ENCODE results near the gene CFAP61. TPM values are rescaled to one million over a fixed set of nuclear protein-coding genes. Genes with fewer than 3 reads are reported as not detected.

The CFAP61 gene
- total RNA-seq, 1 experiment from 2014 or later = 0.61 TPM

DNA sequence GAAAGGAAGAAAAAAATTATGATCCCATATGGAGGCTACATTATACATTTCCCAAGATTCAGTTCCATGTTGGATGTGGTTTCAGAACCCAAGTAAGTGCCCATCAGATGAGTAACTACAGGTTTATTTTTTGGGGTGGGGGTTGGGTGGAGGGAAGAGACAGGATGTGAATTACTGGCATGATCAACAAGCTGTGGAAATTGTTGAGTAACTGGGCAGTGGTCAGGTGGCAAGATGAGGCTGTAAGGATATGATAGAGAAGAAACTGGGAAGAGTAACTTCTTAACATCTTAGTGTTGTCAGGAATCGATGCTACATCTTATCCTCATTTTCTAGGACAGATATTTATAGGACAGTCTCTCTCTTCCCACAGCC lies 153.5 kb downstream of the CFAP61 start (continued):
- TF ChIP-seq, protein P1, sequence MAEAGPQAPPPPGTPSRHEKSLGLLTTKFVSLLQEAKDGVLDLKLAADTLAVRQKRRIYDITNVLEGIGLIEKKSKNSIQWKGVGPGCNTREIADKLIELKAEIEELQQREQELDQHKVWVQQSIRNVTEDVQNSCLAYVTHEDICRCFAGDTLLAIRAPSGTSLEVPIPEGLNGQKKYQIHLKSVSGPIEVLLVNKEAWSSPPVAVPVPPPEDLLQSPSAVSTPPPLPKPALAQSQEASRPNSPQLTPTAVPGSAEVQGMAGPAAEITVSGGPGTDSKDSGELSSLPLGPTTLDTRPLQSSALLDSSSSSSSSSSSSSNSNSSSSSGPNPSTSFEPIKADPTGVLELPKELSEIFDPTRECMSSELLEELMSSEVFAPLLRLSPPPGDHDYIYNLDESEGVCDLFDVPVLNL (CRISPR knock-in tag; IDR thresholded peaks at IDR 0.05; ENCODE audit: borderline replicate concordance, low read depth) = no peak
- TF ChIP-seq, protein P2, sequence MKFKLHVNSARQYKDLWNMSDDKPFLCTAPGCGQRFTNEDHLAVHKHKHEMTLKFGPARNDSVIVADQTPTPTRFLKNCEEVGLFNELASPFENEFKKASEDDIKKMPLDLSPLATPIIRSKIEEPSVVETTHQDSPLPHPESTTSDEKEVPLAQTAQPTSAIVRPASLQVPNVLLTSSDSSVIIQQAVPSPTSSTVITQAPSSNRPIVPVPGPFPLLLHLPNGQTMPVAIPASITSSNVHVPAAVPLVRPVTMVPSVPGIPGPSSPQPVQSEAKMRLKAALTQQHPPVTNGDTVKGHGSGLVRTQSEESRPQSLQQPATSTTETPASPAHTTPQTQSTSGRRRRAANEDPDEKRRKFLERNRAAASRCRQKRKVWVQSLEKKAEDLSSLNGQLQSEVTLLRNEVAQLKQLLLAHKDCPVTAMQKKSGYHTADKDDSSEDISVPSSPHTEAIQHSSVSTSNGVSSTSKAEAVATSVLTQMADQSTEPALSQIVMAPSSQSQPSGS (CRISPR knock-in tag; IDR thresholded peaks at IDR 0.05; ENCODE audit: borderline replicate concordance, low read depth) = no peak
- TF ChIP-seq, protein P3, sequence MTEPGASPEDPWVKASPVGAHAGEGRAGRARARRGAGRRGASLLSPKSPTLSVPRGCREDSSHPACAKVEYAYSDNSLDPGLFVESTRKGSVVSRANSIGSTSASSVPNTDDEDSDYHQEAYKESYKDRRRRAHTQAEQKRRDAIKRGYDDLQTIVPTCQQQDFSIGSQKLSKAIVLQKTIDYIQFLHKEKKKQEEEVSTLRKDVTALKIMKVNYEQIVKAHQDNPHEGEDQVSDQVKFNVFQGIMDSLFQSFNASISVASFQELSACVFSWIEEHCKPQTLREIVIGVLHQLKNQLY (CRISPR knock-in tag; IDR thresholded peaks at IDR 0.05) = no peak
- TF ChIP-seq, protein P4, sequence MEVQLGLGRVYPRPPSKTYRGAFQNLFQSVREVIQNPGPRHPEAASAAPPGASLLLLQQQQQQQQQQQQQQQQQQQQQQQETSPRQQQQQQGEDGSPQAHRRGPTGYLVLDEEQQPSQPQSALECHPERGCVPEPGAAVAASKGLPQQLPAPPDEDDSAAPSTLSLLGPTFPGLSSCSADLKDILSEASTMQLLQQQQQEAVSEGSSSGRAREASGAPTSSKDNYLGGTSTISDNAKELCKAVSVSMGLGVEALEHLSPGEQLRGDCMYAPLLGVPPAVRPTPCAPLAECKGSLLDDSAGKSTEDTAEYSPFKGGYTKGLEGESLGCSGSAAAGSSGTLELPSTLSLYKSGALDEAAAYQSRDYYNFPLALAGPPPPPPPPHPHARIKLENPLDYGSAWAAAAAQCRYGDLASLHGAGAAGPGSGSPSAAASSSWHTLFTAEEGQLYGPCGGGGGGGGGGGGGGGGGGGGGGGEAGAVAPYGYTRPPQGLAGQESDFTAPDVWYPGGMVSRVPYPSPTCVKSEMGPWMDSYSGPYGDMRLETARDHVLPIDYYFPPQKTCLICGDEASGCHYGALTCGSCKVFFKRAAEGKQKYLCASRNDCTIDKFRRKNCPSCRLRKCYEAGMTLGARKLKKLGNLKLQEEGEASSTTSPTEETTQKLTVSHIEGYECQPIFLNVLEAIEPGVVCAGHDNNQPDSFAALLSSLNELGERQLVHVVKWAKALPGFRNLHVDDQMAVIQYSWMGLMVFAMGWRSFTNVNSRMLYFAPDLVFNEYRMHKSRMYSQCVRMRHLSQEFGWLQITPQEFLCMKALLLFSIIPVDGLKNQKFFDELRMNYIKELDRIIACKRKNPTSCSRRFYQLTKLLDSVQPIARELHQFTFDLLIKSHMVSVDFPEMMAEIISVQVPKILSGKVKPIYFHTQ (CRISPR knock-in tag; IDR thresholded peaks at IDR 0.05) = no peak
- TF ChIP-seq CREB1 (CRISPR knock-in tag; IDR thresholded peaks at IDR 0.05) = no peak
- TF ChIP-seq NFYB (CRISPR knock-in tag; conservative IDR thresholded peaks at IDR 0.05; ENCODE audit: low read depth) = no peak
- TF ChIP-seq KAT7 (CRISPR knock-in tag; IDR thresholded peaks at IDR 0.05; ENCODE audit: borderline replicate concordance) = no peak

DNA sequence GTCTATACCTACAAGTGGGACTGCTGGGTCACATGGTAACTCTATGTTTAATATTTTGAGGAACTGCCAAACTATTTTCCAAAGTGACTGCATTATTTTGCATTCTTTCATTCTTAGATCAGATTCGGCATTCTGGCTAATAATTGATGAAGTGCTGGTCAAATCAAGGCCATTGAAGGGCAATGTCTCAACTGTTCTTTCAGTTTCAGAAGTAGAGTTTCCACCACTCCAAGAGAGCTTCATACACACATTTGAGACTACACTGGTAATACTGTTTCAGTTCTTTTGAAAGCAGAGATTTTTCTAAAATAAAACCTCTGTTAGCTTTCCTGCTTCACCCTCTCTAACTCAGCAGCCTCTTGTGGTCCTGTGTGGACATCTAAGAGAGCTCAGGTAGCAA lies 154.5 kb downstream of the CFAP61 start:
- TF ChIP-seq MYBL2 (CRISPR knock-in tag; IDR thresholded peaks at IDR 0.05) (no peak), HMGA2 (CRISPR knock-in tag; IDR thresholded peaks at IDR 0.05) (no peak), TP53 (CRISPR knock-in tag; IDR thresholded peaks at IDR 0.05) (no peak), KAT7 (CRISPR knock-in tag; IDR thresholded peaks at IDR 0.05; ENCODE audit: borderline replicate concordance) (no peak)
- Mint-ChIP-seq H3K36me3 (no peaks in the 10 kb centered on the region), H3K4me3 (no peak overlapping the region), H3K27me3 (ENCODE audit: low read depth) (no peaks in the 10 kb centered on the region), H3K9me3 (no peaks in the 10 kb centered on the region), H3K27ac (no peak overlapping the region), H3K4me1 (peaks cover 50% of the 10 kb centered on the region)
- ChIA-PET CTCF (interaction anchor here (1.1 to 3.7 kb wide), 4 partner anchors 17 to 387 kb away, joined by 3 to 16 read pairs (median 7); no protein-coding TSS in a partner anchor), POLR2A (no interaction called here)
- no peak for ATAC-seq
- DNase-seq (ENCODE audit: low spot score) = no peak

DNA sequence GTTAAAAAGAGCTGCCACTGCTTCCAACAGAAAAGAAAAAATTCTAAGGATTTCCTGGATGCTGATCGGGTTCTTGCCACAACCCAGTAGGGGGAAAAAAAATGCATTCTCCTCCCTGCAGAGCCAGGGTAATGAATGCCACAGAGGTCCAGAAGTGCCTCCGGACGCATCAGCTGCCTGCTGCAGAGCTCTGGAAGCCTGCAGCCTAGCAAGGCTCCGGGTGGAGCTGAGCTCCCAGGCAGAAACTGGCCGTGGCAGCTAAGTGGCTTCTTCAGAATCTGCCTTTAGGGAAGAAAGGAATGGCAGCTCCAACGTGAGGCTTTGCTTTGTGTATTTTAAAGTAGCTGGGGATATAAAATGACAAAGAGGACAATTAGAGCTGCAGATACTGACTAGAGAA lies 155.0 kb downstream of the CFAP61 start:
- Mint-ChIP-seq H3K9me3 (no peaks in the 10 kb centered on the region), H3K4me3 (no peak overlapping the region), H3K36me3 (no peaks in the 10 kb centered on the region), H3K4me1 (peaks cover 48% of the 10 kb centered on the region), H3K27ac (no peak overlapping the region), H3K27me3 (ENCODE audit: low read depth) (no peaks in the 10 kb centered on the region)
- no peak for TF ChIP-seq SOX15 (CRISPR knock-in tag; IDR thresholded peaks at IDR 0.05)
- TF ChIP-seq, protein P5, sequence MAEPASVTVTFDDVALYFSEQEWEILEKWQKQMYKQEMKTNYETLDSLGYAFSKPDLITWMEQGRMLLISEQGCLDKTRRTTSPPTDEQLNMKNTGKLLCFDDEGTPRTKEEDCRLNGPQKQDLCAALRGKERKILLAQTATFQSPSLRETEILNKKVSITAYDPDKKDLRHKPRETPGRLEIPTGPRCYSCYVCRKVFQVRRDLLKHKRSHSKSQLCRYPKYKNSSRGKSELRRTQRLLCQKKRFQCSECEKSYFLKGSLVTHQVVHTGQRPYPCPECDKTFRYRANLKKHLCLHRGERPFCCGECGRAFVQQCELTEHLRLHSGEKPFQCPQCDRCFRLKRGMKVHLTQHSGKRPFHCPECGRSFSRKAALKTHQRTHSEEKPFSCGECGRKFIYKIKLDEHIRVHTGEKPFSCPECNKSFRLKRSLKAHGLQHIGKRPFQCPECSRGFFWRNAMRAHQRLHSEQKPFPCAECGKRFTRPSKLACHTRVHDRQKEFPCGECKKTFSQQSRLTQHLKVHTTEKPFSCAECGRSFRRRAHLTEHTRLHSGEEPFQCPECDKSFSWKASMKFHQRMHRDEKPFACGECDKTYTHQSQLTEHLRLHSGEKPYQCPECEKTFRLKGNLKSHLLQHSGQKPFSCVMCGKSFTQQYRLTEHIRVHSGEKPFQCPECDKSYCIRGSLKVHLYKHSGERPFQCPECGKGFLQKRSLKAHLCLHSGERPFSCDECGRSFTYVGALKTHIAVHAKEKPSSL (CRISPR knock-in tag; conservative IDR thresholded peaks at IDR 0.05) = no peak
- no peak for TF ChIP-seq GTF2I (CRISPR knock-in tag; conservative IDR thresholded peaks at IDR 0.05)
- TF ChIP-seq NR1H2 (CRISPR knock-in tag; IDR thresholded peaks at IDR 0.05) = no peak
- ChIA-PET CTCF (interaction anchor here (1.1 to 3.7 kb wide), 5 partner anchors 17 to 387 kb away, joined by 3 to 16 read pairs (median 3); no protein-coding TSS in a partner anchor), POLR2A (no interaction called here)
- ATAC-seq (peak; percentile 96), DNase-seq (ENCODE audit: low spot score) (peak; percentile 35)
